Smooth muscle cell (in vitro differentiated cells): ENCODE measurements around the gene AGTR1. TPM values are rescaled to one million over a fixed set of nuclear protein-coding genes. Genes with fewer than 3 reads are reported as not detected.

ENCODE experiments used
- DNase-seq: peaks from one replicate; lab custom pipeline; 2025; ENCODE audit not compliant: unreplicated experiment; lab: John Stamatoyannopoulos, UW
- H2AFZ ChIP-seq: fragments of 200-600 bp; sonication (generic); 2 replicates; pipeline ENCODE4 v1.6.0; 2016; ENCODE audit warnings: antibody characterized with exemption, low read depth, mild to moderate bottlenecking
- H3F3A ChIP-seq: fragments of 200-600 bp; sonication (generic); 2 replicates; pipeline ENCODE4 v1.6.0; 2017; ENCODE audit warnings: antibody characterized with exemption, low read depth
- H3K27ac ChIP-seq: fragments of 200-600 bp; sonication (generic); 2 replicates; pipeline ENCODE4 v1.5.1; 2016; ENCODE audit warnings: low read depth, mild to moderate bottlenecking
- H3K27me3 ChIP-seq: fragments of 200-600 bp; sonication (generic); 2 replicates; pipeline ENCODE4 v1.6.1; 2016; ENCODE audit warnings: low read depth, mild to moderate bottlenecking
- H3K36me3 ChIP-seq: fragments of 200-600 bp; sonication (generic); 2 replicates; pipeline ENCODE4 v1.5.1; 2016; ENCODE audit warnings: low read depth
- H3K4me1 ChIP-seq: fragments of 200-600 bp; sonication (generic); 2 replicates; pipeline ENCODE4 v1.5.1; 2016; ENCODE audit warnings: low read depth
- H3K4me2 ChIP-seq: fragments of 200-600 bp; sonication (generic); 2 replicates; pipeline ENCODE4 v1.6.0; 2016; ENCODE audit warnings: mild to moderate bottlenecking
- H3K4me3 ChIP-seq: fragments of 200-600 bp; sonication (generic); 2 replicates; pipeline ENCODE4 v1.5.1; 2016; ENCODE audit warnings: mild to moderate bottlenecking
- H3K79me2 ChIP-seq: fragments of 200-600 bp; sonication (generic); 2 replicates; pipeline ENCODE4 v1.6.0; 2016; ENCODE audit warnings: low read depth, mild to moderate bottlenecking
- H3K9ac ChIP-seq: fragments of 200-600 bp; sonication (generic); 2 replicates; pipeline ENCODE4 v1.6.0; 2016; ENCODE audit warnings: low read depth
- H3K9me3 ChIP-seq: fragments of 200-600 bp; sonication (generic); replicated peaks from 2 replicates; pipeline ENCODE4 v1.5.1; 2016; ENCODE audit warnings: low read depth
- H4K20me1 ChIP-seq: fragments of 200-600 bp; sonication (generic); 2 replicates; pipeline ENCODE4 v1.6.0; 2016; ENCODE audit warnings: low read depth
- CTCF ChIP-seq: fragments of 200-600 bp; sonication (generic); IDR thresholded peaks from 2 replicates; pipeline ENCODE4 v1.5.1; 2017; ENCODE audit warnings: borderline replicate concordance, mild to moderate bottlenecking, antibody characterized with exemption; ENCODE audit not compliant: insufficient read depth, poor library complexity, severe bottlenecking
- WGBS: methylation state at CpG from one replicate; pipeline ENCODE4 v1.1.7; 2016; ENCODE audit warnings: low lambda C conversion rate; 5-methylcytosine and 5-hydroxymethylcytosine counted together
- polyA plus RNA-seq: library from polyadenylated mRNA; unstranded; fragments of >200 nt; fragmentation: Nextera tagmentation; extraction: Ambion mirVana; gene quantifications from 2 replicates; pipeline ENCODE4 v1.2.1, GENCODE V29; 2016
- total RNA-seq: library from RNA; depleted of rRNA; stranded (reverse); fragments of >200 nt; gene quantifications from 2 replicates; pipeline ENCODE4 v1.2.3, GENCODE V29; 2014

Gene AGTR1
- total and polyA plus RNA-seq, 2 experiments from 2014 or later, result 3.2 to 4.0 TPM

DNA sequence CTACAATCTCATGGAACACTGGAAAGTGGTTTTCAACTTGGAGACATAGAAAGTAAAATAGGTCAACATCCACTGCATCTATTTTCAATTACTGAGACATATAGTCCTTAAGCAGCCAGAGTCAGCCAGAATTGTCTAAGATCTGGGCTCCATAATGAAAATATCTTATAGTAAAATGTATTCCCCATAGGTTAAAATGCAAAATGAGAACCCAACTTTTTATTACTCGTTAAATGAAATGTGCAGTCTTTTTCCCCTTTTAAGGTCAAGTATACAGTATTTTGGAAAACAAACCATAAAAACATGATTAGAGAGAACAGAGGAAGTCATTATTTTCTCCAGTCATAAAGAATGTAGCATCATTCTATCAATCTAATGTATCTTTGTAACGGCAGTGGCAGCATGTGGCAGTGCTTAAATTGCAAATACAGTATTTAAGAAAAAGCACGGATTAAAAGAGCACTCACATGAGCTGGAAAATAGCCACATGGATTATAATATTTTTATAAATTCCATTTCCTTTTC, 65.5 kb downstream of the AGTR1 start:
- no peak for DNase-seq
- Histone ChIP-seq H3K36me3 (no peaks in the 10 kb centered on the region), H3K4me2 (no peak overlapping the region), H3K27ac (no peak overlapping the region), H2AFZ (no peak overlapping the region), H3K4me1 (peaks cover 7% of the 10 kb centered on the region), H3K9me3 (no peaks in the 10 kb centered on the region), H3K4me3 (no peak overlapping the region), H3K79me2 (no peaks in the 10 kb centered on the region), H3K27me3 (no peaks in the 10 kb centered on the region), H3K9ac (no peak overlapping the region), H4K20me1 (no peaks in the 10 kb centered on the region), H3F3A (no peaks in the 10 kb centered on the region)
- no peak for TF ChIP-seq CTCF
- 72% methylated on average over 3 of the region's 3 CpGs for WGBS

DNA sequence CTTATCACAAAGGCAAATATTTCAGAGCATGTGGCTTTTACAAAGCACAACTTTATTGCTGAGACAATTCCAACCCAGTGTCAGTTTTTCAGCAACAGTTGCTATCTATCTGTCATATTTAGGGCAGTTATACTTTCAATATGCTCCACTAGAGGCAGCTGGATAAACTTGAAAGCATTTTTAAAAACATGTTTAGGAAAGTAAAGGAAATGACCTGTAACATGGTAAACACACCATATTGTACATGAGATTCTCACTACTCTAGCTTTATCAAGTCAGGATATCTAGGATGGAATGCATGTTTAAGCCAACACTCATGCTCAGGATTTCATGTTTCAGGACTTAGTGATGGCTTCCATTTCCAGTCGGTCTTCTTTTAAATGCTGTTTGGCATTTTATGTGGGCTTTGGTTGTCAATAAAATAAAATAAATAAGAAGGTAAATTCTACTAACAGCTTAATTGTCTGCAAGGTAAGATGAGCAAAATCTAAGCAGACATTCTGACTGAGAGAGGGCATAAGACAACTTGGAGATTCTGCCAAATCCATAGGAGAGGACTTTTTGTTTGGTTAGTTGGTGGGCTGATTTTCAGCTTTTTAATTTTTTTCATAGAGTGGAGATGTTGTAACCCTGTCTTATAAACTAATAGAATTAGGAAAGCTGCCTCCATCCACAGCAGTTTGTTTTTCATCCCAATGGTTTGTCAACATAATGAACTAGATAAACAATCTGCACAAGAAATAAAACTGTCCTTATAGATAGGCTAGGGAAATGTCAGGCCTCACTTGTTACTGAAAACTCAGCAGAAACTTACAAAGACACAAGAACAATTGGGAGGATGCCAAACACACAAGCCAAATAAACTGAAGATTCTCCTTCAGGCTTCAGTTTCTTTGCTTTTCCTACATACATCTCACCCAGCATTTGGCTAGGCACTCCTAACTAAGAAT, 66.6 kb downstream of the AGTR1 start:
- no peaks in the 10 kb centered on the region for H3K9me3 ChIP-seq
- no peak overlapping the region for H3K9ac ChIP-seq
- WGBS, result 78% methylated on average over 1 of the region's 1 CpG
- no peak overlapping the region for H3K4me3 ChIP-seq
- H3K27me3 ChIP-seq, result no peaks in the 10 kb centered on the region
- H3K4me1 ChIP-seq, result no peaks in the 10 kb centered on the region
- TF ChIP-seq CTCF, result no peak
- no peaks in the 10 kb centered on the region for H3F3A ChIP-seq
- H2AFZ ChIP-seq, result no peak overlapping the region
- no peak overlapping the region for H3K4me2 ChIP-seq
- H3K27ac ChIP-seq, result peak overlapping the region; percentile 19
- no peaks in the 10 kb centered on the region for H4K20me1 ChIP-seq
- DNase-seq, result no peak
- H3K36me3 ChIP-seq, result no peaks in the 10 kb centered on the region
- no peaks in the 10 kb centered on the region for H3K79me2 ChIP-seq

DNA sequence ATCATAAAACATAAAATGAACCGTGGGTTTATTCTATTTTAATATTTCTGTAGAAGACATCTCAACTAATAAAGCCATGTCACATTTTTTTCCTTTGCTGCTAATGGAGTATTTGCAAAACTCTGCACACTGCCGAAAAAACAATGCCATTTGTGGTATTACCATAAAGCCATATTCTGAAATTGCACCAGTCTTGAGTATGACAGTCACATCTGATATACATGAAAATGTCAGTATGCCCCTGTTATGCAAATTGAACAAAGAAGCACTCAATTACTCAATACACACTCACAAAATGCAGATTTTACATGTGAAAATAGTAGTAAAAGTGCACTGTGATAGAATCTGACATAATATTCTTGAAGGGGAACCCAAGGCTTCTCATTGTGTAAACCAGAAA, 74.7 kb downstream of the AGTR1 start:
- Histone ChIP-seq H3K36me3 (no peaks in the 10 kb centered on the region), H3F3A (no peaks in the 10 kb centered on the region), H3K27ac (no peak overlapping the region), H3K9me3 (no peaks in the 10 kb centered on the region), H3K9ac (no peak overlapping the region), H3K4me2 (no peak overlapping the region), H4K20me1 (no peaks in the 10 kb centered on the region), H3K4me1 (no peaks in the 10 kb centered on the region), H3K27me3 (no peaks in the 10 kb centered on the region), H3K79me2 (no peaks in the 10 kb centered on the region), H3K4me3 (no peak overlapping the region), H2AFZ (no peak overlapping the region)
- no peak for TF ChIP-seq CTCF
- WGBS, result 66% methylated on average over 2 of the region's 2 CpGs
- no peak for DNase-seq
